ENCODE data around the gene CDC42EP4. TPM values are rescaled to one million over a fixed set of nuclear protein-coding genes. Genes with fewer than 3 reads are reported as not detected.

Gene CDC42EP4, protein sequence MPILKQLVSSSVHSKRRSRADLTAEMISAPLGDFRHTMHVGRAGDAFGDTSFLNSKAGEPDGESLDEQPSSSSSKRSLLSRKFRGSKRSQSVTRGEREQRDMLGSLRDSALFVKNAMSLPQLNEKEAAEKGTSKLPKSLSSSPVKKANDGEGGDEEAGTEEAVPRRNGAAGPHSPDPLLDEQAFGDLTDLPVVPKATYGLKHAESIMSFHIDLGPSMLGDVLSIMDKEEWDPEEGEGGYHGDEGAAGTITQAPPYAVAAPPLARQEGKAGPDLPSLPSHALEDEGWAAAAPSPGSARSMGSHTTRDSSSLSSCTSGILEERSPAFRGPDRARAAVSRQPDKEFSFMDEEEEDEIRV
- 2.1 TPM for polyA plus RNA-seq (2012; ENCODE audit: insufficient read depth, insufficient read length)

DNA sequence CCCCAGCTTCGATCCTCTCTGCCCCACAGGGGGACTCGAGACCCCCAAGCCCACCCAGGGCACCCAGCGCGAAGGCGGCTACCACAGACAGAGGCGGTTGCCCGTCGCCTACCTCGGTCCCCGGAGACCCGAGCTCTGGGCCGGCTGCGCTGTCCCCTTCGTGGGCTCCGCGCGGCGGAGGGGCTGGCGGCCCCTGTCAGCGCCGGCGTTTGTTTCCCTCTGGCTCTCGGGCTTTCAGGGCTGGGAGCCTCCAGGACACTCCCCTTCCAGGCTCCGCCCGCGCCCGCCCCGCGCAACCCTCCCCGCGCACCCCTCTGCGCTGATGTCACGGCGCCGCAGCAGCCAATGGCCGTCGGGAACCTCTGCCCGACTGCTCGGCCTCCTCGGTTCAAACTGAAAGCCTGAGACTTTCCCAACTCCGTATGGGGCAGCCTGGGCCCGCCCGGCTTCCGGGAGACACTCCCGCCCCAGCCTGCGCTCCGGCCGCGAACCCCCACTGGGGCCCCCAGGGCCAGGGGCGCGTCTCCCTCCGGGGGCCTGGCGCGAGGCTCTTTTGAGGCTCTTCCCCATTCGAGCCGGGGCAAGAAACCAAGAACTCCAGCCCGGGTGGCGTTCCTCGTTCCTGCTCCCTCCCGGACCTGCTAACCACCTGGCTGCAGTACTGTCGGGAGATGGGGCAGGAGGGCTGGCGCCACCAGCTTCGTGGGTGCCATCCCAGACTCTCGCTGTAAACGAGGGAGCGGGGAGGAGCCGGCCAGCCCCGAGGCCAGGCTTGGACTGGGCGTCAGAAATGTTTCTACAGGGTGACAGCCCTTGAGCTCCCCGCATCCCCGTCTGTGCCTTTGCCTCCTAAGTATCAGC, at the start of gene CDC42EP4:
Gene CDC42EP4, minus strand, starts transcription at position 221 of the 861 bp plus-strand sequence. CDS start 25,501 bp downstream, outside the sequence.
- no peak for DNase-seq (ENCODE audit: low read depth, low spot score)

DNA sequence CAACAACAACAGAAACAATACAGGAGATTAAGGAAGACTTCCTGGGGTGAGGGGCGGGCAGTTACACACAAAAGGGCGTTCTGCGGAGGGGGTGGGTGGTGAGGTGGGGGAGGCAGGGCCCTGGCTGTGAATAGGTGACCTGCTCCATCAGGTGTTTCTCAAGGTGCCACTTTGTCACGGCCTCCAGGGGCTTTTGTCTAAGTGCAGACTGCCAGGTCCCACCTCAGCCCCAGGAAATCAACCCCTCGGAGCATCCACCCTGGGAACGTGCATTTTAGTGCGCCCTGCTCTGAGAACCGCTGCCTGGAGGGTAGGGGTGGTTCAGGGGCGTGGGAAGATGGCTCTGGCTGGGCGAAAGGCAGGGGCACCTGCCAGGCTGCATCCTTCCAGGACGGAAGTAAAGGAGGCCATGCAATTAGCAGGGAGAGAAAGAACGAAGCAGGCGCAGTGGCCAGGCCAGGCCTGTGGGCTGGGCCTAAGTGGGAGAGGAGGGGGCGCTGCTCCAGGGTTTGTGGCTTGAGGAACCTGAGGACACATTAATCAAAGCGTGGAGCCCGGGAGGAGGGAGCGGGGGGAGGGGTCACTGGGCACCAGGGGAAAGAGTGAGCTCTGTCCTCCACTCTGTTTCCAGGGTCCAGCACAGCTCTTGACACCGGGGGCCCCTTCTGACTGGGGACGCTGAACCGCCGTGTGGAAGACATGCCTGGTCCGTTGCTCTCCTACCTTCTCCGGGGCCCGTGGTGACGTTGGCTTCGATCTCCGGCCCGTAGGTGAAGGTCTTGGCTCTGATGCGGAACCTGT, 49.4 kb upstream of the CDC42EP4 start:
- H3K4me3 ChIP-seq (ENCODE audit: low read length), result no peak overlapping the region
- DNase-seq (ENCODE audit: low read depth, low spot score), result no peak

More for the DNA sequence above, at the start of gene CDC42EP4:
- peak within 1 kb of the TSS; percentile 42 for H3K4me3 ChIP-seq (ENCODE audit: low read length)

DNA sequence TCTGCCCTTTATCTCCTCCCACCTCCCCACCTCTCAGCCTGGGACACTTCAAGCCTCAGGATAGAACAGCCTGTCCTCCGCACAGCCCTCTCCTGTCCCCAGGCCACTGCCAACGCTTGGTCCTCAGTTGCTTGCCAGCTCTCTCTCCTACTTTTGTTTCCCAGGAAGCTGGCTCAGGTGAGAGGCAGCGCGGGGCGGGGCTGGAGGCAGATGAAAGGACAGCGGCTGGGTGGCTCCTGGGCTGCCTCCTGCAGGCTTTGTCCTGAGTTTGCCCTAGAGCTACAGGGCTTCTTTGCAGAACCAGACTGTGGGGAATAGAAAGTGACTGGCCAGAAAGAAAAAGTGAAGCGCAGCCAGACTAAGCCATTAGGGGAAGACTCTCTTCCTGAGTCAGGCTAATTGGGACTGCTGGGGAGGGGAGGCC, 48.2 kb upstream of the CDC42EP4 start:
- H3K4me3 ChIP-seq (ENCODE audit: low read length), result no peak overlapping the region
- DNase-seq (ENCODE audit: low read depth, low spot score), result no peak

DNA sequence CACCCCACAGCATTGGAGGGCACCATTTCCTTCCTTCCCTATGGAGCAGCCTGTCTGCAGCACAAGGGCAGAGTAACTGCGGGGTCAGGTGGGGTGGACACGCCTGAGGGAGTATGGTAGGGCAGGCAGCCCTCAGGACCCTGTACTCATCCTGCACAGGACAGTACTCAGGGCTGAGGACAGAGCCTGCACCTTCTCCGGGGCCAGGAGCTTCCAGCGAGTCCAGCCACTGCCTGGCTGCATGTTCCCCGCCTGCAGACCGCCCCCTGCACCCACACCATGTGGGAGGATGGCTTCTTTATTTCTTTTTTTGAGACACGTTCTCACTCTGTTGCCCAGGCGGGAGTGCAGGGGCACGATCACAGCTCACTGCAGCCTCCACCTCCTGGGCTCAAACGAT, 47.6 kb upstream of the CDC42EP4 start:
- no peak for DNase-seq (ENCODE audit: low read depth, low spot score)
- no peak overlapping the region for H3K4me3 ChIP-seq (ENCODE audit: low read length)

DNA sequence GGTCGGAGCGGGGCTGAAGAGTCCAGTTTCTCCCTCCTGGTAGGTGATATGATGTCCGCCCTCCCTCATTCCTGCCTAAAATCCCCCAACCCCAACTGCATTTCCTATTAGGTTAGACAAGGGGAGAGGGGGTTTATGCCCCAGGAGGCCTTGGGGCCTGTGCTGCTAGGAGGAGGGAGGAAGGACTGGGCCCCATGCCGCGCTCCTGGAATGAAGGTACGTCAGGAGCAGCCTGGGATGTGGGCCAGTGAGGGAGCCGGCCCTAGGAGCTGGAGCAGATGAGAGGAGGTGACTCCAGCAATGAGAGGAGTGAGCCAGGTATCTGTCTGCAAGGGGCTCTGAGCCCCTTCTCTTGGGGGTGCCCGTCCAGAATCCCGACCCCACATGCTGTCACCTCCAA, 46.9 kb upstream of the CDC42EP4 start:
- DNase-seq (ENCODE audit: low read depth, low spot score), result no peak

DNA sequence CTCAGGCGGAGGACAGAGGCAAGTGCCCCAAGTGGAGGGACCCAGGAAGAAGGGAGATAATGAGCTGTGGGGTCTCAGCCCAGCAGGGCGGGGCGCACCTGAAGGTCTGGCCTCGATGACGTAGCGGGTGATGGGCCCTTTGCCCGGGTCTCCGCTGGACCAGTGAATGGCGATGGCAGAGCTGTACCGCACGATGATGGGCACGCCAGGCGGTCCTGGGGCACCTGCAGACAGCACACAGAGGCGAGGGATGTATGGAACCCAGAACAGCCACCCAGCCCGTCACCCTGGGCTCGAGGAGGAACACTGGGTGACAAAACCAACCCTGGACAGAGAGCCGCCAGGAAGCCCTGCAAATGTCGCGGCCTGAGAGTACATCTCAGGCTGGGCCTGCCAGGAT, 46.2 kb upstream of the CDC42EP4 start:
- no peak overlapping the region for H3K4me3 ChIP-seq (ENCODE audit: low read length)
- DNase-seq (ENCODE audit: low read depth, low spot score), result no peak

More for the DNA sequence above, 46.9 kb upstream of the CDC42EP4 start:
- H3K4me3 ChIP-seq (ENCODE audit: low read length), result no peak overlapping the region

DNA sequence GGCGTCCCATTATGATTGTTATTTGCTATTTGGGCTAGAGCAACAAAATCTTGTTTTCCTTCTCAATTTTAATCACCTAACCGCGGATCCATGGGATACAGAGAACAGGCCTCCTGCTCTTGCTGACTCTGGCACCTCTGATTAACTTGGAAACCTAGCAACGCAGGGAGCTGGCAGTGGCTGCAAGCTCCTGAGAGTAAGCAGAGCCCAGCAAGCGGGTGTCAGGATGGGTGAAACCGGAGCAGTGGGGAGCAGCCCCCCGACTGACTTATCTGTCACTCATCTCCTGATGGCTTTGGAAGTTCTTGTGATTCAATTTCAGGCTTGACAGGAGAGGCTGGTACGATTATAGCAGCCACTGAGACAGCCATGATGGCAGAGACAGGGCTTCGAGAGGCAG, 45.5 kb upstream of the CDC42EP4 start:
- no peak overlapping the region for H3K4me3 ChIP-seq (ENCODE audit: low read length)
- DNase-seq (ENCODE audit: low read depth, low spot score), result no peak

DNA sequence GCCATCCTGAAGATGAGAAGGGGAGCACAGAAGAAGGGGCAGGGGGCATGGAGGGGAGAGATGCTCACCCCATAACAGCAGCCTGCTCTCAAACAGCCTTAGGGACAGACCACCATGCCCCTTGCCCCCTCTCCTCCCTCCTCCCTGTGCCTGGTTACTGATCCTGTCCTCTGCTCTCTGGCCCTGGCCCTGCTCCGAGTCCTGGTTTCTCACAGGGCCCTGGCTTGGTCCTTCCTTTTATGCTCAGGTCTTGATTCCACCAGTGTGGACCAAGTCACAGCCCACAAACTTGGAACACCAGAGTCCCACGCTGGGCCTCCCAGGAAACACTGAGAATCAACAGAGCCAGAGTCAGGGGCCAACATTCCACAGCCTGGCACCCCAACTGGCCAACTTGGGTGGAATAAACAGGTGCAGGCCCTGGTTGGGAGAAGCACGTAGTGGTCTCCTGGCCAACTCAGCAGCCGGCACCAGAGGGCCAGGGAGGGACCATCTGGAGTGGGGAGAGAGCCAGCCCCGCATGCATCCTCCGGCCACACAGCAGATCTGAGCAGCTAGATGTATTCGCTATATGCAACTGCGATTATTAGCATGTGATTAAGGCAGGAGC, 44.9 kb upstream of the CDC42EP4 start:
- H3K4me3 ChIP-seq (ENCODE audit: low read length), result no peak overlapping the region
- DNase-seq (ENCODE audit: low read depth, low spot score), result no peak

DNA sequence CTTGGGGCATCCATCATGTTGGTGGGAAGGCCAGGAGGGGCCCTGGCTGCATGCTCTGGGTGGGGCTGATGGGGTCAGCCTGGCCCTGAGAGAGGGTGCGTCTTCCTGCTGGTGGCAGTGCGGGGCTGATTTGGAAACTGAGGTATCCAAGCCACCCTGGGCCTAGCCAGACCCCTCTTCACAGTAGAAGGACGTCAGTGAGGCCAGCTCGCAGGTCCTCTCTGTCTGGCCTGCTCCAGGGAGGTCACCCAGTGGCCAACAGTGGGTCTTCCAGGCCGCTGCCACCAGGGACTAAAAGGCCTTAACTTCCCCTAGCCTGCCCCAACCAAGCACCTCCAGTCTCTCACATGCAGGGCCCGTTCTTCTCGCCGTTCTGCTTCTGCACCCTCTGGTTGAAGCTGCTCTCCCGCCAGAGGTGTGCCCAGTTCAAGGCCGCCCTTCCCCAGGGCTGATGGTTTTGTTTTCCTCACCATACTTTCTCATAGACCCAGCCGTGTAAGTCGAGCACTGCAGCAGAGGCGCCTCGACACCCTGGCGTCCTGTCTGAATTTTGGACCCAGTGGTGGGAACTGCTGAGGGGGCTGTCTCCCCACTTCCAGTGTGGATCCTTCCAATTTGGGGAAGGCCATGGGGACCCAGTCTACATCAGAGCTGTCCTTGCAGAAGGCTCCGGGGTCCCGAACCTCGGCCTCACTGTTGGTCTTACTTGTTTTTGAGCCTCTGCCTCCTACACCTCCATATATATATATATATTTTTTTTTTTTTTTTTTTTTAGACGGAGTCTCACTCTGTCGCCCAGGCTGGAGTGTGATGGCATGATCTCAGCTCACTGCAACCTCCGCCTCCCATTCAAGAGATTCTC, 42.9 kb upstream of the CDC42EP4 start:
- H3K4me3 ChIP-seq (ENCODE audit: low read length), result no peak overlapping the region
- DNase-seq (ENCODE audit: low read depth, low spot score), result no peak

DNA sequence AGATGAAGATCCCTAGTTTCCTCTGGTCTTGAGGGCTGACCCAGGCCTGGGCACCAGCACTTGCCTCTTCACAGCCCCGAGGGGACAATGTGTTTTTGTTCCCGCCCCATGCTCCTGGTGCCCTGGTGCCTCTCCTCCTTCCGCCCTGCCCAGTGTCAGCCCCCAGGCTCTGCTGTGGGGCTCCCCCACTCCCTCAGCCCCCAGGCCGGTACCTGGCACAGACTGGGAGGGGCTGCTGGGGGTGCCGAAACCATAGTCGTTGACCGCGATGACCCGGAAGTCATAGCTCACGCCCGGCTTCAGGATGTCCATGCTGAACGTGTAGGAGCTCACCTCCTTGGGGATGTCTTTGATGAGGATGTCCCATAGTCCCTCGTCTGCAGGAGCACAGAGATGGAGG, 40.5 kb upstream of the CDC42EP4 start:
- no peak overlapping the region for H3K4me3 ChIP-seq (ENCODE audit: low read length)
- no peak for DNase-seq (ENCODE audit: low read depth, low spot score)

DNA sequence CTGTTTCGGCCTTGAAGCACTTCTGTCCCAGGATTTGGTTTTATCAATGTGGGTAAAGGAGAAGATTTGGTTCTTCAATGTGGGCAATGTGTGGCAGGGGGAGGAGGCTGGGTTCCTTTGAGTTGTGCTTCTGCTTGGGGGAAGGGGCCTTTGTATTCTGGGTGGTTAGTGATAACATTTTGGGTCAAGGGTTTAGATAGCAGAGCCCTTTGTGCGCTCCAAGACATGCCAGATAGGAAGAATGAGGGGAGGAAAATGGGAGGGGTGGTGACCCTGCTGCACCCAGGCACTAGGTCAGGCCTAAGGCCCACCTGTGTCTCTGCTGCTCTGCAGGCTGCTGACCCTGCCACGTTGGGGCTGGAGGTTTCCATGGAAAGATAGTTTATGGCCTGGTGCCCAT, 40.0 kb upstream of the CDC42EP4 start:
- no peak overlapping the region for H3K4me3 ChIP-seq (ENCODE audit: low read length)
- no peak for DNase-seq (ENCODE audit: low read depth, low spot score)

DNA sequence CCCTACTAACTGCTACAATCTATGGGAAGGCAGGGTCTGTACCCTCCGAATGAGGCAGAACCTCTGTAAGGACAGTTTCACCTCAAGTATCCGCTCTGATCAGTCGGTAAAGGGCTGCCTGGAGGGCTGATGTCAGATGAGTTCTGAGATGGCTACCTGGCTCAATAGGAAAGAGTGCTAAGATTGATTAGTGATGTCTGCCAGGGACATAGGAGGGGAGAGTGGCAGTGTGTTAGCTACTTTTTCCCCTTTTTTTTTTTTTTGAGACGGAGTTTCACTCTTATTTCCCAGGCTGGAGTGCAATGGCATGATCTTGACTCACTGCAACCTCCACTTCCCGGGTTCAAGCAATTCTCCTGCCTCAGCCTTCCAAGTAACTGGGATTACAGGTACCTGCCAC, 39.1 kb upstream of the CDC42EP4 start:
- DNase-seq (ENCODE audit: low read depth, low spot score), result no peak
- no peak overlapping the region for H3K4me3 ChIP-seq (ENCODE audit: low read length)

DNA sequence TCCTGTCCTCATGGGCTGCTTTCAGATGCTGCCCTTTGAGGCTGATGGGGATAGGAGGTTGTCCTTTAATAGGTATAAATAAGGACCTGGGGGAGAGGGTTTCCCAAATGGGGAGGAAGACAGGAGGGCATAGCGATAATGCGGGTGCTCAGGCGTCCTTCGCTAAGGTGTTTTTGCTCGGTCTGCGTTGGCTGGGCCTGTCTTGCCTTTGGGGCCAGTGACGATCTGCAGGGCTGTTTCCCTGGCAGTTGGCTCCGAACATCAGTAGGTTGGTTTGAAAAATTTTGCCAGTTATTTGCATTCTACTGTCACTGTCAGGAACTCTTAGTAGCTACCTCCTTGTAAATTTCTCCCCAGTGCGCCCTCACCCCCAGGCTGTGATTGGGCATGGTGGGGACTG, 37.8 kb upstream of the CDC42EP4 start:
- H3K4me3 ChIP-seq (ENCODE audit: low read length), result no peak overlapping the region
- no peak for DNase-seq (ENCODE audit: low read depth, low spot score)

DNA sequence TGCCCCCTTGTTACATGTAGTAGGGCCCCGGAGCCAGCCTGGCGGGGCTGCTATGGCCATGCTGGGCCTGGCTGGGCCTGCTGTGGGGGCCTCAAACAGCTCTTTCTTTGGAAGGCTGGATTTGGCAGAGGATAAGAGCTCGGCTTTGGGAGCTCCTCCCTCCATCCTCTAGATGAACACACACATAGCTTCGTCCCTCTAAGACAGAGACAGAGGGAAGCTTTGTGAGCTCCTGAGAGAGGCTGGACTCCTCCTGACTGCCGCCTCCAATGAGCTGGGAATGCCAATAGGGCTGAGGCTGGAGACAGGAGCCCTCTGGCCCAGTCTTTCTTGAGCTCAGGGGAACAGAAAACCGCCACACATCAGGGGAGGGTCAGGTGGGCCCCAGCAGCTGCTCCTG, 37.3 kb upstream of the CDC42EP4 start:
- no peak for DNase-seq (ENCODE audit: low read depth, low spot score)

DNA sequence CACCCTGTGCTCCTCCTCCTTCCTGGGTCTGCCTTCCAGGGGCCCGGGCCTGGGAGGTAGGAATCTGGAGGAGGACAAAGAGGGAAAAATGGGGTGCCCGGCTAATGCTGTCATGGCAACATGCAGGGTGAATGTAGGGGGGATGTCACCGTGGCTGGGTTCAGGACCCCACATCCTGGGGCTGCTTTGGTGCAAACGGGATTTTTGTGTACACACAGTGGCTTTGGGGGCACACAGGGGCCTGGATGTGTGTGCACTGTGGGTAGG, 37.0 kb upstream of the CDC42EP4 start:
- no peak for DNase-seq (ENCODE audit: low read depth, low spot score)
- no peak overlapping the region for H3K4me3 ChIP-seq (ENCODE audit: low read length)

More for the DNA sequence above, 37.3 kb upstream of the CDC42EP4 start:
- H3K4me3 ChIP-seq (ENCODE audit: low read length), result no peak overlapping the region

DNA sequence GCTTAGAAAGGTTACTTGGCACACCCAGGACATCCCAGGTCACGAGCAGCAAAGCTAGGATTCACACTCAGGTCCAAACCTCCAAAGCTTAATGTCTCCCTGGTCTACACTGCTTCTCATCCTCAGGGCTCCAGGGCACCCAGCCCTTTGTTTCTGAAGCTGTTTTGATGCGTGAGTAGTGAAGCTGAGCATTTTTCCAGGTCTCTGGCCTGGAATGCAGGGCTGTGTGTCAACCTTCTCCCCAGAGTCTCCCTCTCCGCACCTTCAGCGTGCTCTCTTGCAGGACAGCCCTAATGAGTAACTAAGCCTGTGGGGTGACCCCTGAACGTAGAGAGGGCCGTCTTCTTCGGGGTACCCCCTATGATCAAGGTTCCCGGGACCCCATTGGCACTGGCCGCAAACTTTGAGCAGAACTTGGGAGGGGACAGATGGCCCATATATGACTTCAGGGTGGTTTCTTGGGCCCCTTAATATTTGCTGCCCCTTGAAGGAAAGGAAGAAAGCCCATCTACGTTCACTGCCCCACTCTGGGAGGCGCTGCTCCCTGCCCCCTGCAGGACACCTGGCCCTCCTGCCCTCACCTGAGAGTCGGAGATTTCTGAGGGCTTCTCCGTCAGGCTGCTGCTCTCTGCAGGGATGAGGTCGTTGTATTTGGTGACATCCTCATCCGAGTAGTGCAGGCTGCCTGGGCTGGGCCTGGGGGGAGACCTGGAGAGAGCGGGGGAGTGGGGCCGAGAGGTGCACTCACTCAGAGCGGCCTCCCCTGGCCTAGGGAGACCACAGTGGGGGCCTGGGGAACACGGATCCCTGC, 36.4 kb upstream of the CDC42EP4 start:
- DNase-seq (ENCODE audit: low read depth, low spot score), result no peak
- no peak overlapping the region for H3K4me3 ChIP-seq (ENCODE audit: low read length)

DNA sequence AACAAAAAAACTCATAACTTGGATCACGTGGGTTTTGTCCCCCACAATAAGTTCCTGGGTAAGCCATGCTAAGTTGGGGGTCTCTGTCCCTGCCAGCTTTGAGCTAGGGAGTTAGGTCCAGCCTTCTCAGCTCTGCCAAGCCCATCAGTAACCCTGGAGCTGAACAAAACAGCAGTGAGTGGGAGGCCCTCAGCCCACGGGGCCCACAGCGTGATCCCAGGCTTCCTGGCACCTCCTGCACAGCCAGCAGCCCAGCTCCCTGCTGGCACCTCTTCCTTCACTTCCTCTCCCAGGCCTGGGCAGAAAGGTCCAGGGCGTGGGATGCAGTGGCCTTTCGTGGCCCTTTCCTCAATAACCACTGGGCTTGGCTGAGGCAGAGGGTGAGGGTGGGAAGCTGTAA, 35.5 kb upstream of the CDC42EP4 start:
- no peak for DNase-seq (ENCODE audit: low read depth, low spot score)
- H3K4me3 ChIP-seq (ENCODE audit: low read length), result no peak overlapping the region

Data from Jurkat, Clone E6-1 (cell line).